Muscle of leg (tissue), 11 donors: ENCODE measurements around the gene TMEM259. TPM values are rescaled to one million over a fixed set of nuclear protein-coding genes. Genes with fewer than 3 reads are reported as not detected.

Source experiments
- DNase-seq: peaks from one replicate; pipeline ENCODE4 v3.0.0; 2013
- H3K27ac ChIP-seq: one replicate; pipeline ENCODE4 v1.5.1; 2013; ENCODE audit warnings: mild to moderate bottlenecking, low read length, control low read depth
- H3K27me3 ChIP-seq: one replicate; pipeline ENCODE4 v1.6.1; 2013; ENCODE audit warnings: low read length; ENCODE audit not compliant: control insufficient read depth, insufficient read depth
- H3K36me3 ChIP-seq: one replicate; pipeline ENCODE4 v1.6.1; 2013; ENCODE audit warnings: low read length; ENCODE audit not compliant: control insufficient read depth, insufficient read depth
- H3K4me1 ChIP-seq: one replicate; pipeline ENCODE4 v1.6.1; 2013; ENCODE audit warnings: low read length; ENCODE audit not compliant: control insufficient read depth, insufficient read depth
- H3K4me3 ChIP-seq: one replicate; pipeline ENCODE4 v1.5.1; 2013; ENCODE audit warnings: low read length, control low read depth
- H3K9me3 ChIP-seq: replicated peaks from 2 replicates; pipeline ENCODE4 v1.6.1; 2013; ENCODE audit warnings: low read depth, low read length; ENCODE audit not compliant: control insufficient read depth
- WGBS: methylation state at CpG from one replicate; pipeline ENCODE4 v1.1.5; 2013; ENCODE audit warnings: missing lambda C conversion rate; ENCODE audit not compliant: insufficient coverage; 5-methylcytosine and 5-hydroxymethylcytosine counted together
- polyA plus RNA-seq, 8 donors: library from polyadenylated mRNA; unstranded; fragments of 120-200 nt; gene quantifications; one replicate each; pipeline versions ENCODE4 v1.2.1 to v1.2.3, GENCODE V29; 2013; ENCODE audit warnings: inconsistent platforms in 1 of 8, low replicate concordance in 1 of 8; ENCODE audit not compliant: insufficient read length in 8 of 8, insufficient read depth in 1 of 8
- total RNA-seq: library from RNA; stranded (reverse); fragments of 120-200 nt; gene quantifications from one replicate; pipeline ENCODE4 v1.2.4, GENCODE V29; 2013

Gene TMEM259
- total and polyA plus RNA-seq, 9 donors: 60.5 to 115 (median 83.1) TPM

GRCh38 chr19:1055886-1056620, 35.1 kb upstream of the TMEM259 start:
- H3K4me3 ChIP-seq: no peak overlapping the region
- 97% methylated on average over 14 of the region's 20 CpGs for WGBS
- H3K9me3 ChIP-seq: peaks cover 44% of the 10 kb centered on the region
- H3K4me1 ChIP-seq: no peaks in the 10 kb centered on the region
- no peak overlapping the region for H3K27ac ChIP-seq
- no peak for DNase-seq
- H3K36me3 ChIP-seq: peaks cover 34% of the 10 kb centered on the region
- H3K27me3 ChIP-seq: peaks cover 2% of the 10 kb centered on the region

- Histone ChIP-seq H3K4me1 (no peaks in the 10 kb centered on the region), H3K9me3 (peaks cover 44% of the 10 kb centered on the region), H3K27me3 (peaks cover 2% of the 10 kb centered on the region), H3K4me3 (no peak overlapping the region), H3K27ac (no peak overlapping the region), H3K36me3 (peaks cover 34% of the 10 kb centered on the region)
- 85% methylated on average over 10 of the region's 14 CpGs for WGBS
- no peak for DNase-seq
Observed at GRCh38 chr19:1055028-1055425, 34.1 kb upstream of the TMEM259 start.

- WGBS: 87% methylated on average over 16 of the region's 28 CpGs
- no peak overlapping the region for H3K27ac ChIP-seq
- H3K4me3 ChIP-seq: no peak overlapping the region
- no peak for DNase-seq
- peaks cover 2% of the 10 kb centered on the region for H3K27me3 ChIP-seq
- H3K4me1 ChIP-seq: no peaks in the 10 kb centered on the region
- peaks cover 34% of the 10 kb centered on the region for H3K36me3 ChIP-seq
- peaks cover 41% of the 10 kb centered on the region for H3K9me3 ChIP-seq
Observed at GRCh38 chr19:1054102-1055027, 33.4 kb upstream of the TMEM259 start.

GRCh38 chr19:1053176-1054101, 32.5 kb upstream of the TMEM259 start:
- Histone ChIP-seq H3K36me3 (peaks cover 29% of the 10 kb centered on the region), H3K27ac (no peak overlapping the region), H3K4me3 (no peak overlapping the region), H3K9me3 (peaks cover 35% of the 10 kb centered on the region), H3K4me1 (no peaks in the 10 kb centered on the region), H3K27me3 (peaks cover 2% of the 10 kb centered on the region)
- no peak for DNase-seq
- WGBS: 78% methylated on average over 29 of the region's 31 CpGs

GRCh38 chr19:1052349-1052975, 31.5 kb upstream of the TMEM259 start:
- Histone ChIP-seq H3K27ac (no peak overlapping the region), H3K4me3 (no peak overlapping the region), H3K4me1 (no peaks in the 10 kb centered on the region), H3K36me3 (peaks cover 26% of the 10 kb centered on the region), H3K27me3 (peaks cover 2% of the 10 kb centered on the region), H3K9me3 (peaks cover 25% of the 10 kb centered on the region)
- 83% methylated on average over 1 of the region's 5 CpGs for WGBS
- DNase-seq: no peak

- no peaks in the 10 kb centered on the region for H3K27me3 ChIP-seq
- WGBS: 80% methylated on average over 10 of the region's 17 CpGs
- peaks cover 19% of the 10 kb centered on the region for H3K9me3 ChIP-seq
- no peaks in the 10 kb centered on the region for H3K4me1 ChIP-seq
- no peak overlapping the region for H3K4me3 ChIP-seq
- peaks cover 22% of the 10 kb centered on the region for H3K36me3 ChIP-seq
- no peak for DNase-seq
- no peak overlapping the region for H3K27ac ChIP-seq
Observed at GRCh38 chr19:1051791-1052190, 30.9 kb upstream of the TMEM259 start.

GRCh38 chr19:1050989-1051788, 30.3 kb upstream of the TMEM259 start:
- H3K9me3 ChIP-seq: peaks cover 13% of the 10 kb centered on the region
- 78% methylated on average over 28 of the region's 31 CpGs for WGBS
- H3K27me3 ChIP-seq: no peaks in the 10 kb centered on the region
- H3K36me3 ChIP-seq: peaks cover 18% of the 10 kb centered on the region
- no peak overlapping the region for H3K27ac ChIP-seq
- DNase-seq: no peak
- H3K4me1 ChIP-seq: no peaks in the 10 kb centered on the region
- H3K4me3 ChIP-seq: no peak overlapping the region

GRCh38 chr19:1049800-1050199, 28.9 kb upstream of the TMEM259 start:
- no peak for DNase-seq
- 0% methylated on average over 2 of the region's 11 CpGs for WGBS

GRCh38 chr19:1049106-1049505, 28.2 kb upstream of the TMEM259 start:
- 78% methylated on average over 13 of the region's 17 CpGs for WGBS
- Histone ChIP-seq H3K27ac (no peak overlapping the region), H3K27me3 (no peaks in the 10 kb centered on the region)

More at GRCh38 chr19:1049800-1050199, 28.9 kb upstream of the TMEM259 start:
- Histone ChIP-seq H3K27me3 (no peaks in the 10 kb centered on the region), H3K4me3 (no peak overlapping the region), H3K9me3 (peaks cover 3% of the 10 kb centered on the region), H3K4me1 (no peaks in the 10 kb centered on the region), H3K27ac (no peak overlapping the region), H3K36me3 (peaks cover 12% of the 10 kb centered on the region)

More at GRCh38 chr19:1049106-1049505, 28.2 kb upstream of the TMEM259 start:
- Histone ChIP-seq H3K4me3 (no peak overlapping the region), H3K36me3 (peaks cover 17% of the 10 kb centered on the region), H3K9me3 (no peaks in the 10 kb centered on the region), H3K4me1 (no peaks in the 10 kb centered on the region)
- DNase-seq: no peak
